ENCODE results near the gene BAZ2A.

DNA sequence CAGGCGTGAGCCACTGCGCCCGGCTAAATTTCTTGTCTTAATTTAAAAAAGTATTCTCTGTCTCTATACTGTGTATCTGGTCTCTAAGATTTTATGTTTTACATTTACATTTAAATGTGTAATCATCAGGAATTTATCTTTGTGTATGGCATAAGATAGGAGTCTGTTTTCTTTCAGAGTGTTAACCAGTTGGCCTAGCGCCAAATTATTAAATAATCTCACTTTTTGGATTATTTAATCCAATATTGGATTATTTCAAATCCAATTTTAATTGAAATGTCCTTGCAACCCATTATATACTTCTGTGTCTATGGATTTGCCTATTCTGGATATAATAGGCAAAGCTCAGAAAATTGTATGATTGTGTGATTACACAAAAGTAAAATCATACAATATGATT, 45.0 kb downstream of the BAZ2A start:
- TF ChIP-seq, protein P1, sequence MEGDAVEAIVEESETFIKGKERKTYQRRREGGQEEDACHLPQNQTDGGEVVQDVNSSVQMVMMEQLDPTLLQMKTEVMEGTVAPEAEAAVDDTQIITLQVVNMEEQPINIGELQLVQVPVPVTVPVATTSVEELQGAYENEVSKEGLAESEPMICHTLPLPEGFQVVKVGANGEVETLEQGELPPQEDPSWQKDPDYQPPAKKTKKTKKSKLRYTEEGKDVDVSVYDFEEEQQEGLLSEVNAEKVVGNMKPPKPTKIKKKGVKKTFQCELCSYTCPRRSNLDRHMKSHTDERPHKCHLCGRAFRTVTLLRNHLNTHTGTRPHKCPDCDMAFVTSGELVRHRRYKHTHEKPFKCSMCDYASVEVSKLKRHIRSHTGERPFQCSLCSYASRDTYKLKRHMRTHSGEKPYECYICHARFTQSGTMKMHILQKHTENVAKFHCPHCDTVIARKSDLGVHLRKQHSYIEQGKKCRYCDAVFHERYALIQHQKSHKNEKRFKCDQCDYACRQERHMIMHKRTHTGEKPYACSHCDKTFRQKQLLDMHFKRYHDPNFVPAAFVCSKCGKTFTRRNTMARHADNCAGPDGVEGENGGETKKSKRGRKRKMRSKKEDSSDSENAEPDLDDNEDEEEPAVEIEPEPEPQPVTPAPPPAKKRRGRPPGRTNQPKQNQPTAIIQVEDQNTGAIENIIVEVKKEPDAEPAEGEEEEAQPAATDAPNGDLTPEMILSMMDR (IDR thresholded peaks at IDR 0.05), result no peak
- no peak for TF ChIP-seq POLR2AphosphoS5 (IDR thresholded peaks at IDR 0.05; ENCODE audit: insufficient read depth in 1 of 2, low read depth in 1 of 2)
- TF ChIP-seq POLR2A (IDR thresholded peaks at IDR 0.05), result no peak
